ENCODE data around the gene PRPF8. TPM values are rescaled to one million over a fixed set of nuclear protein-coding genes. Genes with fewer than 3 reads are reported as not detected.

The PRPF8 gene
- total and polyA plus RNA-seq, 2 of the 13 experiments (the other 11 are each of a cell fraction or from before 2014, with no cell fraction given), result 112 to 179 TPM

DNA sequence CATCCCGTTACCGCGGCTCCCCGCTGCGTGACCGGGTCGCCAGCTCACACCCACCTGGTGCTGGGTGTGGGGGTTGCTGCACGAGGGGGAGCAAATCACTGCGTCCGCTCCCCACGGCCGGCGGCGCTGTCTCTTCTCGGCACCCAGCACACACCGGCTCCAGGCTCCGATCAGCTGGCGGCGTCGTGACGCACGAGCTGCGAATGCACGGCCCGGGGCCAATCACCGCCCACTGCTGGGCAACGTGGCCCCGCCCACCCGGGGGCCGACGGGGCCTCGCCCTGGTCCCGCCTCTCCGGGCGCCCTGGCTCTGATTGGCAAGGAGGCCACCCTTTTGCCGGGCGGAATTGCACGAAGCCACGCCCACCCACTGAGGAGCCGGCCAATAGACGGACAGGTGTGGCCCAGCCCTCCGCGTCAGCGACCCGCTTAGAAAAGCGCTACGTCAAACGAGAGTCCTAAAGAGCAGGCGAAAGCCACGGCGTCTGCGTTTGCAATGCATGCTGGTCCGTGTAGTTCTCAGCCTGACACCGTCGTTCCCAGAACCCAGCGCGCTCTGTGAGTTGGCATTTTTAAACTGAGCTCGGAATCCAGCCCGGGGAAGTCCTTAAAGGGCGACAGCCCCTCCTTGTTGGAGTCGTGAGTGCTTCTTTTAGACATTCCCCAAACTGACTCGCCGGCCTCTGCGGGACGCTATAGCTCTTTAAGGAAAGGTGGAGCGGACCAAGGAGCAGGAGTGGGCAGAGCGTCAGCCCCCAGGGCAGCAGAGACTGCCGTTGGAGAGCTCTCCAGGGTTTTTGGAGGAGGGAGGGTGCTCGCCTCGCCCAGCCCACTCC is 31.6 kb upstream of the PRPF8 start (continued):
- TF ChIP-seq, protein P1, sequence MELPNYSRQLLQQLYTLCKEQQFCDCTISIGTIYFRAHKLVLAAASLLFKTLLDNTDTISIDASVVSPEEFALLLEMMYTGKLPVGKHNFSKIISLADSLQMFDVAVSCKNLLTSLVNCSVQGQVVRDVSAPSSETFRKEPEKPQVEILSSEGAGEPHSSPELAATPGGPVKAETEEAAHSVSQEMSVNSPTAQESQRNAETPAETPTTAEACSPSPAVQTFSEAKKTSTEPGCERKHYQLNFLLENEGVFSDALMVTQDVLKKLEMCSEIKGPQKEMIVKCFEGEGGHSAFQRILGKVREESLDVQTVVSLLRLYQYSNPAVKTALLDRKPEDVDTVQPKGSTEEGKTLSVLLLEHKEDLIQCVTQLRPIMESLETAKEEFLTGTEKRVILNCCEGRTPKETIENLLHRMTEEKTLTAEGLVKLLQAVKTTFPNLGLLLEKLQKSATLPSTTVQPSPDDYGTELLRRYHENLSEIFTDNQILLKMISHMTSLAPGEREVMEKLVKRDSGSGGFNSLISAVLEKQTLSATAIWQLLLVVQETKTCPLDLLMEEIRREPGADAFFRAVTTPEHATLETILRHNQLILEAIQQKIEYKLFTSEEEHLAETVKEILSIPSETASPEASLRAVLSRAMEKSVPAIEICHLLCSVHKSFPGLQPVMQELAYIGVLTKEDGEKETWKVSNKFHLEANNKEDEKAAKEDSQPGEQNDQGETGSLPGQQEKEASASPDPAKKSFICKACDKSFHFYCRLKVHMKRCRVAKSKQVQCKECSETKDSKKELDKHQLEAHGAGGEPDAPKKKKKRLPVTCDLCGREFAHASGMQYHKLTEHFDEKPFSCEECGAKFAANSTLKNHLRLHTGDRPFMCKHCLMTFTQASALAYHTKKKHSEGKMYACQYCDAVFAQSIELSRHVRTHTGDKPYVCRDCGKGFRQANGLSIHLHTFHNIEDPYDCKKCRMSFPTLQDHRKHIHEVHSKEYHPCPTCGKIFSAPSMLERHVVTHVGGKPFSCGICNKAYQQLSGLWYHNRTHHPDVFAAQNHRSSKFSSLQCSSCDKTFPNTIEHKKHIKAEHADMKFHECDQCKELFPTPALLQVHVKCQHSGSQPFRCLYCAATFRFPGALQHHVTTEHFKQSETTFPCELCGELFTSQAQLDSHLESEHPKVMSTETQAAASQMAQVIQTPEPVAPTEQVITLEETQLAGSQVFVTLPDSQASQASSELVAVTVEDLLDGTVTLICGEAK (IDR thresholded peaks at IDR 0.05), result no peak
- TF ChIP-seq, protein P1 (CRISPR knock-in tag; IDR thresholded peaks at IDR 0.05), result no peak
- TF ChIP-seq KLF16 (CRISPR knock-in tag; IDR thresholded peaks at IDR 0.05) (peak in 1 of 2 experiments; percentile 74; a peak in 2 of 4 replicates), ZNF530 (CRISPR knock-in tag; IDR thresholded peaks at IDR 0.05; ENCODE audit: low read depth) (no peak), CEBPB (IDR thresholded peaks at IDR 0.05; ENCODE audit: borderline replicate concordance, low read depth, low read length) (no peak), NR3C1 (CRISPR knock-in tag; IDR thresholded peaks at IDR 0.05) (no peak), SMARCE1 (IDR thresholded peaks at IDR 0.05; ENCODE audit: borderline replicate concordance) (no peak), PRPF4 (IDR thresholded peaks at IDR 0.05; ENCODE audit: low read depth, low read length, poor library complexity, severe bottlenecking) (no peak), SMAD1 (CRISPR knock-in tag; IDR thresholded peaks at IDR 0.05; ENCODE audit: borderline replicate concordance, low read depth) (no peak; the same call in 1 of the 2 replicates), SKI (IDR thresholded peaks at IDR 0.05; ENCODE audit: partially characterized antibody) (peak; percentile 23), U2AF2 (IDR thresholded peaks at IDR 0.05; ENCODE audit: low read depth, low read length) (no peak)
- TF ChIP-seq, protein P2, sequence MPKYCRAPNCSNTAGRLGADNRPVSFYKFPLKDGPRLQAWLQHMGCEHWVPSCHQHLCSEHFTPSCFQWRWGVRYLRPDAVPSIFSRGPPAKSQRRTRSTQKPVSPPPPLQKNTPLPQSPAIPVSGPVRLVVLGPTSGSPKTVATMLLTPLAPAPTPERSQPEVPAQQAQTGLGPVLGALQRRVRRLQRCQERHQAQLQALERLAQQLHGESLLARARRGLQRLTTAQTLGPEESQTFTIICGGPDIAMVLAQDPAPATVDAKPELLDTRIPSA (CRISPR knock-in tag; IDR thresholded peaks at IDR 0.05; ENCODE audit: borderline replicate concordance), result no peak
